Duodenal mucosa (tissue), 2 donors: ENCODE data around the gene ITIH4.

Experiments used
- H3K27ac ChIP-seq: one replicate; pipeline ENCODE4 v1.7.0; 2013; ENCODE audit warnings: low read depth, low read length
- H3K27me3 ChIP-seq, 2 donors: one replicate each; pipeline ENCODE4 v1.7.0; 2013; ENCODE audit warnings: low read length in 2 of 2, control low read depth in 1 of 2; ENCODE audit not compliant: insufficient read depth in 2 of 2, control insufficient read depth in 1 of 2
- H3K36me3 ChIP-seq, 2 donors: one replicate each; pipeline ENCODE4 v1.7.0; 2013; ENCODE audit warnings: low read length in 2 of 2, control low read depth in 1 of 2; ENCODE audit not compliant: insufficient read depth in 2 of 2, control insufficient read depth in 1 of 2
- H3K4me1 ChIP-seq, 2 donors: one replicate each; pipeline ENCODE4 v1.7.0; 2013; ENCODE audit warnings: low read length in 2 of 2, control low read depth in 1 of 2; ENCODE audit not compliant: insufficient read depth in 2 of 2, control insufficient read depth in 1 of 2
- H3K4me3 ChIP-seq, 2 donors: one replicate each; pipeline ENCODE4 v1.7.0; 2013; ENCODE audit warnings: low read length in 2 of 2, low read depth in 1 of 2
- H3K9ac ChIP-seq, 2 donors: one replicate each; pipeline ENCODE4 v1.7.0; 2013; ENCODE audit warnings: low read length in 2 of 2, low read depth in 1 of 2
- H3K9me3 ChIP-seq, 2 donors: one replicate each; pipeline ENCODE4 v1.7.0; 2013; ENCODE audit warnings: low read length in 2 of 2, control low read depth in 1 of 2; ENCODE audit not compliant: control insufficient read depth in 1 of 2

Gene ITIH4

GRCh38 chr3:52851348-52851747, 20.9 kb upstream of the ITIH4 start:
- no peak overlapping the region for H3K9ac ChIP-seq
- no peaks in the 10 kb centered on the region for H3K9me3 ChIP-seq
- H3K27ac ChIP-seq = no peak overlapping the region
- no peaks in the 10 kb centered on the region for H3K27me3 ChIP-seq
- H3K36me3 ChIP-seq = peaks cover 8 to 39% of the 10 kb centered on the region in 2 donors
- no peak overlapping the region for H3K4me3 ChIP-seq
- no peaks in the 10 kb centered on the region for H3K4me1 ChIP-seq

GRCh38 chr3:52849656-52850055, 19.2 kb upstream of the ITIH4 start:
- Histone ChIP-seq H3K4me3 (no peak overlapping the region), H3K9me3 (no peaks in the 10 kb centered on the region), H3K36me3 (peaks cover 8 to 34% of the 10 kb centered on the region in 2 donors), H3K4me1 (peaks cover 0 to 6% of the 10 kb centered on the region in 2 donors), H3K27me3 (no peaks in the 10 kb centered on the region), H3K9ac (no peak overlapping the region), H3K27ac (no peak overlapping the region)

- no peaks in the 10 kb centered on the region for H3K27me3 ChIP-seq
- no peak overlapping the region for H3K9ac ChIP-seq
- H3K9me3 ChIP-seq = no peaks in the 10 kb centered on the region
- peaks cover 0 to 6% of the 10 kb centered on the region in 2 donors for H3K4me1 ChIP-seq
- H3K36me3 ChIP-seq = peaks cover 8 to 34% of the 10 kb centered on the region in 2 donors
- H3K27ac ChIP-seq = no peak overlapping the region
- no peak overlapping the region for H3K4me3 ChIP-seq
These were observed 18.1 kb upstream of the ITIH4 start for GRCh38 chr3:52848617-52849016.

- H3K4me1 ChIP-seq = peaks cover 0 to 6% of the 10 kb centered on the region in 2 donors
- no peak overlapping the region for H3K4me3 ChIP-seq
- H3K27me3 ChIP-seq = no peaks in the 10 kb centered on the region
- H3K36me3 ChIP-seq = peaks cover 8 to 34% of the 10 kb centered on the region in 2 donors
- H3K9me3 ChIP-seq = no peaks in the 10 kb centered on the region
- no peak overlapping the region for H3K9ac ChIP-seq
- H3K27ac ChIP-seq = no peak overlapping the region
These were observed 17.3 kb upstream of the ITIH4 start for GRCh38 chr3:52847726-52848125.

GRCh38 chr3:52847241-52847640, 16.8 kb upstream of the ITIH4 start:
- Histone ChIP-seq H3K36me3 (peaks cover 8 to 35% of the 10 kb centered on the region in 2 donors), H3K27ac (no peak overlapping the region), H3K4me3 (no peak overlapping the region), H3K27me3 (no peaks in the 10 kb centered on the region), H3K9me3 (no peaks in the 10 kb centered on the region), H3K4me1 (peaks cover 0 to 6% of the 10 kb centered on the region in 2 donors), H3K9ac (no peak overlapping the region)

GRCh38 chr3:52846432-52846965, 16.0 kb upstream of the ITIH4 start:
- Histone ChIP-seq H3K4me3 (no peak overlapping the region), H3K4me1 (peaks cover 0 to 6% of the 10 kb centered on the region in 2 donors), H3K36me3 (peaks cover 8 to 35% of the 10 kb centered on the region in 2 donors), H3K9me3 (no peaks in the 10 kb centered on the region), H3K9ac (no peak overlapping the region), H3K27ac (no peak overlapping the region), H3K27me3 (no peaks in the 10 kb centered on the region)

- peaks cover 0 to 6% of the 10 kb centered on the region in 2 donors for H3K4me1 ChIP-seq
- H3K27ac ChIP-seq = no peak overlapping the region
- no peaks in the 10 kb centered on the region for H3K27me3 ChIP-seq
- no peak overlapping the region for H3K9ac ChIP-seq
- H3K36me3 ChIP-seq = peaks cover 3 to 37% of the 10 kb centered on the region in 2 donors
- H3K4me3 ChIP-seq = no peak overlapping the region
- no peaks in the 10 kb centered on the region for H3K9me3 ChIP-seq
These were observed 15.4 kb upstream of the ITIH4 start for GRCh38 chr3:52845691-52846431.

GRCh38 chr3:52845157-52845556, 14.7 kb upstream of the ITIH4 start:
- H3K27me3 ChIP-seq = no peaks in the 10 kb centered on the region
- peaks cover 3 to 42% of the 10 kb centered on the region in 2 donors for H3K36me3 ChIP-seq
- peaks cover 0 to 6% of the 10 kb centered on the region in 2 donors for H3K4me1 ChIP-seq
- no peak overlapping the region for H3K4me3 ChIP-seq
- no peaks in the 10 kb centered on the region for H3K9me3 ChIP-seq
- no peak overlapping the region for H3K9ac ChIP-seq
- no peak overlapping the region for H3K27ac ChIP-seq

GRCh38 chr3:52844290-52844975, 14.0 kb upstream of the ITIH4 start:
- H3K27ac ChIP-seq = no peak overlapping the region
- peaks cover 0 to 6% of the 10 kb centered on the region in 2 donors for H3K4me1 ChIP-seq
- no peaks in the 10 kb centered on the region for H3K9me3 ChIP-seq
- H3K4me3 ChIP-seq = no peak overlapping the region
- H3K27me3 ChIP-seq = no peaks in the 10 kb centered on the region
- H3K36me3 ChIP-seq = peaks cover 3 to 37% of the 10 kb centered on the region in 2 donors
- H3K9ac ChIP-seq = no peak overlapping the region

GRCh38 chr3:52843881-52844280, 13.4 kb upstream of the ITIH4 start:
- Histone ChIP-seq H3K9me3 (no peaks in the 10 kb centered on the region), H3K27ac (no peak overlapping the region), H3K9ac (no peak overlapping the region), H3K27me3 (no peaks in the 10 kb centered on the region), H3K36me3 (peaks cover 3 to 32% of the 10 kb centered on the region in 2 donors), H3K4me3 (no peak overlapping the region), H3K4me1 (peaks cover 0 to 6% of the 10 kb centered on the region in 2 donors)
